GM19035 (cell line): ENCODE results near the gene CUL9.

Source experiments
- ATAC-seq: cut with Tn5 transposase; IDR thresholded peaks from one replicate; pipeline ENCODE4 v1.9.1; 2021; ENCODE audit not compliant: unreplicated experiment

CUL9 gene

DNA sequence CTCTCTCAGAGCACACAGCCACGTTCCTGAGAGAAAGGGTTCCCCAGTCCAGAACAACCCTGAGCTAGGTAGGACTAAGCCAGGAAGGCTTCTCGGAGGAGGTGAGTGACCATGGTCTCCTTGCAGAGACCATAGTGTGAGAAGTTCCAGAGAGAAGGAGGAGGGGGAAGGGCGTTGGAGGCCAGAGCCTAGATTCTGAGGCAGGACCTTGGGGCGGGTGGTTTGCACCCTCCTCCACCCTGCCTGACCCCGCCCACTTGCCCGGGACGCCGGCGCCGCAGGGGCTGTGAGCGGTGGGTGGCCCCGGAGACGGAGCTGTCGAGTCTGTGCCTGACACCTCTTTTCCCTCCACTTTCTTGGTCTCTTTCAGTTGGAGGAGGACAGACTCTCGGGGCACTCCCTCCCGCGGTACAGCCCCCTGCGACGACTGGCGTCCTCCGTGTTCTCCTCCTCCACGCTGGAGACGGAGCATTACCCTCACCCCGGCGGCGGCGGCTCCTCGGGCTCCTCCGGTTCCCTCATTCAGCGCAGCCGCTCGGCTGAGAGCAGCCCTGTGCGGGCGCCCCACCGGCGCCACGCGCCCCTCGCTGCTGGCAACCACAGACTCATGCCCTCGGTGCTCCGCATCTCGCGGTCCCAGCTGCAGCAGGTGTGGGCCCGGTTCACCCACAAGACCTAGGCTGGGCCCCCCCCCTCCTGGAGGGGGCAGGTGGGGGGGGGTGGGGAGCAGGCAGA is 87.4 kb downstream of the CUL9 start:
- no peak for ATAC-seq

DNA sequence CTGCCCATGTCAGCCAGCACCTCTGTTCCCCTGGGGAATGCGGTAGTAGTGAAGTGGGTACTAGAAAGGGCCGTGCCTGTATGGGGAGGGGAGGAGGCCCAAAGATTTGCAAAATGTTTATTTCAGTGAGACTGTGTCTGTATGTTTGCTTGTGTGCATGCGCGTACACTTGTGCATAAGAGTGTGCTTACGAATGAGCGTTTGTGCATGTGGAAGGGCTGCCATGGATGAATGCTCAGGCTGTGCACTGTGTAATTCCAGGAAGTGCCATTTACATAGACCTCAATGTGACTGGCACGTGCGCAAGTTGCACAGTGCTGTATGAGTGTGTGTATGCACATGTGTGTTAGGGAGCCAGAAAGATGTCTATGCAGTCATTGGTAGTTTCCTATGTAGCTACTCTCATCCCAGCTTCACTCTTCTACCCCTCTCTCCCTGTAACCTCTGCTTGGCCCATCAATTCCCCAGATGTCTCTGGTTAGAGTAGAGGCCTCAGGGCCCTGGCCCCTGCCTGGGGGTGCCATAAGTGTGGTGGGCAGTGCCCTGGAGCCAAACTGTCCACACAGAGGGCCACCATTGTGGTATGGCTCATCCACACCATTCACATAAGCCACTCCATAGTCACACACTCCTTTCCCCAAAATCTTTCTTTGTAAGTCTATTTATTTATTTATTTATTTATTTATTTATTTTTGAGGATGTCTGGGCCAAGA is 89.3 kb downstream of the CUL9 start:
- ATAC-seq: no peak

DNA sequence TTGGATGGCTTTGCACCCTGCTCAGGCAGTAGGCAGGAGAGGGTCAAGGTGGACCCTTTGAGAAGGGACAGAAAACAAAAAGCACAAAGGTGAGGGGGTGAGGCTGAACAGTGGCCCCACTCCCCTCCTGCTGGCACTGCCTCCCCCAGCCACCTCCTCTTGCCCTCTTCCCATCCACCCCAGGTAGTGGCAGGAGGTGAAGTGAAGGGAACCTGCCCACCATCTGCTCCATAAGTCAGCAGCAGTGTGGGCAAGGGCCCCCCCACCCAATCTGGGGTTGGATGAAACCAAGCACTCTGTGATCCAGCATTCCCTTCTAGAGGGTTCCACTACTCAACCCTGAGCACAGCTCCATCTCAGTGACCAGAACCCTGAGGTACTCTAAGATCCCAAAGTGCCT is 89.9 kb downstream of the CUL9 start:
- no peak for ATAC-seq

DNA sequence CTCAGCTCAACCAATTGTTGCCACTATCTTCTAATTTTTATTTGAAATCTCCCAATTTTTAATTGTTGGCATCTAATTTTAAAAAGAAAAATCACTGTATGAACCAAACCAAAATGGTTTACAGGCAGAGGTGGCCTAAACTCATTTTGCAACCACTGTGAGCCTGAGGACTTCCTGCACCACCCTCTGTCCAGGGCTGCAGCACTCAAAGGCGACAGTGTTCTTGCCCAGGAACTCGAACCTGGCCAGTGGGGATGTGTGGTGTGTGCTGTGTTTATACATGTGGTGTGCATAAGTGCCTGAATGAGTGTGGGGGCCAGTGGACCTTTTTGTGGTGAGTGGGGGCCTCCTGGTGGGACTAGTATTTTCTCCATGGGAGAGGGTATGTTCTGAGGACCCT is 91.7 kb downstream of the CUL9 start:
- no peak for ATAC-seq
